ENCODE data around the gene PDE8A.

DNA sequence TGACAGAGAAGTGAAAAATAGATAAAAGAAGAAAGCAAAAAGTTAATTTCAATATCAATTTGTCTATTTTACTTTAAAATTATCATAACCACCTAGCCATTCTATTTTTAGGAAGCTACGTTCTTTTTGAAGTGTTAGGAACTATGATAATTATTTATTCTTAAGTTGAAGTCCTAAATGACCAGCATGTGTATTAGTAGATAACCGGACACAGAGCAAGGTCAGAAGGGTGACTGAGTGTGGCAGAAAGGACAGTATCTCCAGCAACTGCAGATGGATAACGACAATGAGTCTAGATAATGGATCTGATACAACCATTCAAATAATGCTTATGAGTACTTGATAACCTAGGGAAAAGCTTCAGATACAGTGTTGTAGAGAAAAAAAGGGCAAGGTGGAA is 198.0 kb downstream of the PDE8A start:
- TF ChIP-seq, protein P1, sequence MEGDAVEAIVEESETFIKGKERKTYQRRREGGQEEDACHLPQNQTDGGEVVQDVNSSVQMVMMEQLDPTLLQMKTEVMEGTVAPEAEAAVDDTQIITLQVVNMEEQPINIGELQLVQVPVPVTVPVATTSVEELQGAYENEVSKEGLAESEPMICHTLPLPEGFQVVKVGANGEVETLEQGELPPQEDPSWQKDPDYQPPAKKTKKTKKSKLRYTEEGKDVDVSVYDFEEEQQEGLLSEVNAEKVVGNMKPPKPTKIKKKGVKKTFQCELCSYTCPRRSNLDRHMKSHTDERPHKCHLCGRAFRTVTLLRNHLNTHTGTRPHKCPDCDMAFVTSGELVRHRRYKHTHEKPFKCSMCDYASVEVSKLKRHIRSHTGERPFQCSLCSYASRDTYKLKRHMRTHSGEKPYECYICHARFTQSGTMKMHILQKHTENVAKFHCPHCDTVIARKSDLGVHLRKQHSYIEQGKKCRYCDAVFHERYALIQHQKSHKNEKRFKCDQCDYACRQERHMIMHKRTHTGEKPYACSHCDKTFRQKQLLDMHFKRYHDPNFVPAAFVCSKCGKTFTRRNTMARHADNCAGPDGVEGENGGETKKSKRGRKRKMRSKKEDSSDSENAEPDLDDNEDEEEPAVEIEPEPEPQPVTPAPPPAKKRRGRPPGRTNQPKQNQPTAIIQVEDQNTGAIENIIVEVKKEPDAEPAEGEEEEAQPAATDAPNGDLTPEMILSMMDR (IDR thresholded peaks at IDR 0.05; ENCODE audit: low read depth, low read length, missing input control), result no peak
- TF ChIP-seq, protein P2, sequence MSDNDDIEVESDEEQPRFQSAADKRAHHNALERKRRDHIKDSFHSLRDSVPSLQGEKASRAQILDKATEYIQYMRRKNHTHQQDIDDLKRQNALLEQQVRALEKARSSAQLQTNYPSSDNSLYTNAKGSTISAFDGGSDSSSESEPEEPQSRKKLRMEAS (IDR thresholded peaks at IDR 0.05), result no peak
- TF ChIP-seq EGR1 (IDR thresholded peaks at IDR 0.05; ENCODE audit: low read depth in 2 of 2) (no peak), GABPA (IDR thresholded peaks at IDR 0.05 in 1 of 2, conservative IDR thresholded peaks at IDR 0.05 in 1 of 2) (no peak), YY1 (IDR thresholded peaks at IDR 0.05) (no peak), TAF1 (conservative IDR thresholded peaks at IDR 0.05) (no peak), JUND (IDR thresholded peaks at IDR 0.05) (no peak), RAD21 (IDR thresholded peaks at IDR 0.05) (no peak), NR2F2 (IDR thresholded peaks at IDR 0.05) (no peak)
- TF ChIP-seq, protein P3, sequence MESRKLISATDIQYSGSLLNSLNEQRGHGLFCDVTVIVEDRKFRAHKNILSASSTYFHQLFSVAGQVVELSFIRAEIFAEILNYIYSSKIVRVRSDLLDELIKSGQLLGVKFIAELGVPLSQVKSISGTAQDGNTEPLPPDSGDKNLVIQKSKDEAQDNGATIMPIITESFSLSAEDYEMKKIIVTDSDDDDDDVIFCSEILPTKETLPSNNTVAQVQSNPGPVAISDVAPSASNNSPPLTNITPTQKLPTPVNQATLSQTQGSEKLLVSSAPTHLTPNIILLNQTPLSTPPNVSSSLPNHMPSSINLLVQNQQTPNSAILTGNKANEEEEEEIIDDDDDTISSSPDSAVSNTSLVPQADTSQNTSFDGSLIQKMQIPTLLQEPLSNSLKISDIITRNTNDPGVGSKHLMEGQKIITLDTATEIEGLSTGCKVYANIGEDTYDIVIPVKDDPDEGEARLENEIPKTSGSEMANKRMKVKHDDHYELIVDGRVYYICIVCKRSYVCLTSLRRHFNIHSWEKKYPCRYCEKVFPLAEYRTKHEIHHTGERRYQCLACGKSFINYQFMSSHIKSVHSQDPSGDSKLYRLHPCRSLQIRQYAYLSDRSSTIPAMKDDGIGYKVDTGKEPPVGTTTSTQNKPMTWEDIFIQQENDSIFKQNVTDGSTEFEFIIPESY (IDR thresholded peaks at IDR 0.05), result no peak
- TF ChIP-seq, protein P4, sequence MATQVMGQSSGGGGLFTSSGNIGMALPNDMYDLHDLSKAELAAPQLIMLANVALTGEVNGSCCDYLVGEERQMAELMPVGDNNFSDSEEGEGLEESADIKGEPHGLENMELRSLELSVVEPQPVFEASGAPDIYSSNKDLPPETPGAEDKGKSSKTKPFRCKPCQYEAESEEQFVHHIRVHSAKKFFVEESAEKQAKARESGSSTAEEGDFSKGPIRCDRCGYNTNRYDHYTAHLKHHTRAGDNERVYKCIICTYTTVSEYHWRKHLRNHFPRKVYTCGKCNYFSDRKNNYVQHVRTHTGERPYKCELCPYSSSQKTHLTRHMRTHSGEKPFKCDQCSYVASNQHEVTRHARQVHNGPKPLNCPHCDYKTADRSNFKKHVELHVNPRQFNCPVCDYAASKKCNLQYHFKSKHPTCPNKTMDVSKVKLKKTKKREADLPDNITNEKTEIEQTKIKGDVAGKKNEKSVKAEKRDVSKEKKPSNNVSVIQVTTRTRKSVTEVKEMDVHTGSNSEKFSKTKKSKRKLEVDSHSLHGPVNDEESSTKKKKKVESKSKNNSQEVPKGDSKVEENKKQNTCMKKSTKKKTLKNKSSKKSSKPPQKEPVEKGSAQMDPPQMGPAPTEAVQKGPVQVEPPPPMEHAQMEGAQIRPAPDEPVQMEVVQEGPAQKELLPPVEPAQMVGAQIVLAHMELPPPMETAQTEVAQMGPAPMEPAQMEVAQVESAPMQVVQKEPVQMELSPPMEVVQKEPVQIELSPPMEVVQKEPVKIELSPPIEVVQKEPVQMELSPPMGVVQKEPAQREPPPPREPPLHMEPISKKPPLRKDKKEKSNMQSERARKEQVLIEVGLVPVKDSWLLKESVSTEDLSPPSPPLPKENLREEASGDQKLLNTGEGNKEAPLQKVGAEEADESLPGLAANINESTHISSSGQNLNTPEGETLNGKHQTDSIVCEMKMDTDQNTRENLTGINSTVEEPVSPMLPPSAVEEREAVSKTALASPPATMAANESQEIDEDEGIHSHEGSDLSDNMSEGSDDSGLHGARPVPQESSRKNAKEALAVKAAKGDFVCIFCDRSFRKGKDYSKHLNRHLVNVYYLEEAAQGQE (IDR thresholded peaks at IDR 0.05), result no peak
